Measurements from ENCODE around the gene MAVS.
"Not testable (repeated sequence)": the region's sequence is repeated elsewhere in the genome, so short reads cannot be mapped to it uniquely, and the experiment has no call there.

Gene MAVS

DNA sequence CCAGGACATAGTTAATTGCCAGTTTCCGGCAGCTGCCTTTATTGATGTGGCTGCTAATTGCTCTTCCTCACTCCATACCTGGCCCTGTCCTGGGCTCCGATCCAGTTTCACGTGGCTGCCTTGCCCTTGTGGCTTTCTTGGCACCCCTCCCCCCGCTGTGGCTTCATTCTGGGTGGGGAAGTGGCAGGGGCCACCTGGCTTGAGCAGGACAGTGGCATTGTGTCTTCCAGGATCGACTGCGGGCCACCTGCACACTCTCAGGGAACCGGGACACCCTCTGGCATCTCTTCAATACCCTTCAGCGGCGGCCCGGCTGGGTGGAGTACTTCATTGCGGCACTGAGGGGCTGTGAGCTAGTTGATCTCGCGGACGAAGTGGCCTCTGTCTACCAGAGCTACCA, 10.8 kb downstream of the MAVS start:
- no peak for DNase-seq

DNA sequence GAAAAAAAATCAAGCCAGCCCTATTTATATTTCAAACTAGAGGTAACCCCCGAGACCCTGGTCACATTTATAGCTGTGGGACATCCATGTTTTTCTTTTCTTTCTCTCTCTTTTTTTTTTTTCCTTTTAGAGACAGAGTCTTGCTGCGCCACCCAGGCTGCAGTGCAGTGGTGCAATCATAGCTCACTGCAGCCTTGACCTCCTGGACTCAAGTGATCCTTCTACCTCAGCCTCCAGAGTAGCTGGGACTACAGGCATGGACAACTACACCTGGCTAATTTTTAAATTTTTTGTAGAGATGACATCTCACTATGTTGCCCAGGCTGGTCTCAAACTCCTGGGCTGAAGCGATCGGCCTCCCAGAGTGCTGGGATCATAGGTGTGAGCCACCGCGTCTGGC, 12.1 kb downstream of the MAVS start:
- no peak for DNase-seq

DNA sequence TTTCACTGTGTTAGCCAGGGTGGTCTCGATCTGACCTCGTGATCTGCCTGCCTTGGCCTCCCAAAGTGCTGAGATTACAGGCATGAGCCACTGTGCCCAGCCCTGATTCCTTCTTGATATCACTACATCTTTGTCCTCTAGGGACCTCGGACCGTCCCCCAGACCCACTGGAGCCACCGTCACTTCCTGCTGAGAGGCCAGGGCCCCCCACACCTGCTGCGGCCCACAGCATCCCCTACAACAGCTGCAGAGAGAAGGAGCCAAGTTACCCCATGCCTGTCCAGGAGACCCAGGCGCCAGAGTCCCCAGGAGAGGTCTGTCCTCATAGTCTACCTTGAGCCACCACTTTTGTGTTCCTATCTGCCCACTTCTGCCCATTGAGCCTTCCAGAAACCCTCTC, 14.6 kb downstream of the MAVS start:
- DNase-seq, result no peak

DNA sequence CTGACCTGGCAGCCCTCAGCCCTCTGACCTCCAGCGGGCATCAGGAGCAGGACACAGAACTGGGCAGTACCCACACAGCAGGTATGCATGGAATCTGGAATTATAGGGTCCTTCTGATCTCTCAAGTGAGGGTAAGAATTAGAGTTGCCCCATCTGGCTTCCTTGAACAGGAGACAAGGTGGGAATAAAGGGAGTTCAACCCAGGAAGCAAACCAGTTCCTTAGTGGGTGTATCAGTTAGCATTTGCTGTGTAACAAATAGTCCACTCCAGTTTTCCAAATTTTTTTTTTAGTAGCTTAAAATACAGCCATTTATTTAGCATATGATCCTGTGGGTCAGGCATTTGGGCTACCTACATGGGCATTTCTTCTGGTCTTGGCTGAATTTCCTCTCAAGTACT, 15.7 kb downstream of the MAVS start:
- DNase-seq, result no peak

DNA sequence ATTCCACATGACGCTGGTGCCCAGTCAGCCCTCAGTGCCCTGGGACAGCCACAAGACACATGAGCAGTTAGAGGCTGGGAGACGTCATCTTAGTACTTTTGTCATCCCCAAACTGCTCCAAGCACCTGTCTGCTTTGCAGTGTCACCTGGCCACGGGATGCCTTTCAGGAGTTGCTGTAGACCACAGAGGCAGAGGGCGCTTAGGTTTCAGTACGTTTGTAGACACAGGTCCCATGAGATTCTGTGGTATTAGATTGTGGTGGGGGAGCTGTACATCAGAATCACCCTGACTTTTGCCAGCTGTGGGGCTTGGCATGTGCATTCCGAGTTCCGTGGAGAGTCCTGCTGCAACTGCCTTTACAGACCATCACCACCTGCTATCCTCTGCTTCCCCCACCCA, 16.7 kb downstream of the MAVS start:
- DNase-seq, result no peak

DNA sequence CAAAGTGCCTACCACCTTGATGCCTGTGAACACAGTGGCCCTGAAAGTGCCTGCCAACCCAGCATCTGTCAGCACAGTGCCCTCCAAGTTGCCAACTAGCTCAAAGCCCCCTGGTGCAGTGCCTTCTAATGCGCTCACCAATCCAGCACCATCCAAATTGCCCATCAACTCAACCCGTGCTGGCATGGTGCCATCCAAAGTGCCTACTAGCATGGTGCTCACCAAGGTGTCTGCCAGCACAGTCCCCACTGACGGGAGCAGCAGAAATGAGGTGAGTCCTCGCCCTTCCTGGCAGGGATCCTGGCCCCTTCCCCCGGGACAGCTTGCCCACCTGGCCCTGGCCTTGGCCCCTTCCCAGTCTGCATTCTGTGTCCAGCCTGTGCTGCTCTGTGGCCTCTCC, 17.9 kb downstream of the MAVS start:
- DNase-seq, result no peak

DNA sequence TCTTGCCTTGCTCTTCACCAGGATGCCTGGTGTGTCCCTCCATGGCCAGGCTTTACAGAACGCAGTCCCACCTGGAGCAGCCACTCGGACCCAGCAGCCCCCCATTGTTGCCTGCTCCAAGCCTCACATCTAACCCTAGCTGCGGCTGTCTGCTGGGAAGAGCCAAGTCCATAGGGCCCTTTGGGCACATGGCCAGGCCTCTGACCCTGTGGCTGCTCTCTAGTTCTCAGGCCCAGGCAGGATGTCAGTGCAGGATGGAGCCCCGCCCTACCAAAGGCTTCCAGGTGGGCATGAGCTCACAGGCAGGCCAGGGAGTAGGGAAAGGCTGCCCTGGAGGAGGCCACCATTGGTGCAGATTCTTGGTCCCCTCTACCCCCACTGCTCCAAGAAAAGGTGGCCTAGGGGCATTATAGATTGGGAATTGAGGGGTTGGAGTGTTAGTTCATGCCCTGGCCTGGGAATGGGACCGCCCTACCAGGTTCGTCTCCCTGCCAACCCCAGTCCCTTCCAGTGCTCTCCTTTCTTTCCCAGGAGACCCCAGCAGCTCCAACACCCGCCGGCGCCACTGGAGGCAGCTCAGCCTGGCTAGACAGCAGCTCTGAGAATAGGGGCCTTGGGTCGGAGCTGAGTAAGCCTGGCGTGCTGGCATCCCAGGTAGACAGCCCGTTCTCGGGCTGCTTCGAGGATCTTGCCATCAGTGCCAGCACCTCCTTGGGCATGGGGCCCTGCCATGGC, 18.7 kb downstream of the MAVS start:
- no peak for DNase-seq

DNA sequence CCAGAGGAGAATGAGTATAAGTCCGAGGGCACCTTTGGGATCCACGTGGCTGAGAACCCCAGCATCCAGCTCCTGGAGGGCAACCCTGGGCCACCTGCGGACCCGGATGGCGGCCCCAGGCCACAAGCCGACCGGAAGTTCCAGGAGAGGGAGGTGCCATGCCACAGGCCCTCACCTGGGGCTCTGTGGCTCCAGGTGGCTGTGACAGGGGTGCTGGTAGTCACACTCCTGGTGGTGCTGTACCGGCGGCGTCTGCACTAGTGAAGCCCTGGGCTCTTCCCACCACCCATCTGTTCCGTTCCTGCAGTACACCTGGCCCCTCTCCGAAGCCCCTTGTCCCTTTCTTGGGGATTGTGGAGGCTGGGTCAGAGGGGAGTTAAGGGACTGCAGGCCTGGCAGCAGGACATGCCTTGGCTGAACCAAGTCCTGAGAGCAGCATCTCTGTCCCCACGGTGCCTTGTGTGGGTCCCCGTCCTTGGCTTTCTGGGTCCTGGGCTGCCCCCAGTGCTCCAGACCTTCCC, 19.3 kb downstream of the MAVS start:
- DNase-seq, result no peak

DNA sequence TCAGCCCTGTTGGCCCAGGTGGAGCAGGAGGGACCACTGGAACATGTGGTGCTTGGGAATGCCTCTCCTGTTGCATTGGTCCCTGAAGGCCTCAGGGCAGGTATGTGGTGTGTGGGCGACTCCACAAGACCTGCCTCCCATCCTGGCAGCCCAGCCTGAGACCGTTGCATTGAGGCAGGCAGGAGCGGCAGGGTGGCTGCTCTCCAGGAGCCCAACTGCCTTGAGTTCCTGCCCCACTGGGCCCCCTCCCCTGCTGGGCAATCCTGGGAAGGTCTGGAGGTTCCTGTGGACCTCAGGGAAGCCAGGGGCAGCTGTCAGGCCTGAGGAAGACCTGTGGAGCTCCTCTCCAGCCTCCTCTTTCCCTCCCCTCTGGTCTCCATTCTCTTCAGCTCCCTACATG, 19.8 kb downstream of the MAVS start:
- no peak for DNase-seq

DNA sequence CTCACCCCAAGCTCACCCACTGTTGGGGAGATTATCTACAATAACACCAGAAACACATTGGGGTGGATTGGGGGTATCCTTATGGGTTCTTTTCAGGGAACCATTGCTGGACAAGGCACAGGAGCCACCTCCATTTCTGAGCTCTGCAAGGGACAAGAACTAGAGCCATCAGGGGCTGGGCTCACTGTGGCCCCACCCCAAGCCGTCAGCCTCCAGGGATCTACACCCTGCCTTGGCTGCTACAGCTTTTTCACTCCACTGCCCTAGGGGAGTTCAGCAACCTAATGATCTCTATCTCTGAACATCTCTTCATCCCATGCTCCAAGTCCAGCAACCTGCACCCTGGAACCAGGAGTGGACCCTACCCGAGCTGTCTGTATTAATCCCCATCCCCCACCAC, 21.2 kb downstream of the MAVS start:
- DNase-seq, result no peak

DNA sequence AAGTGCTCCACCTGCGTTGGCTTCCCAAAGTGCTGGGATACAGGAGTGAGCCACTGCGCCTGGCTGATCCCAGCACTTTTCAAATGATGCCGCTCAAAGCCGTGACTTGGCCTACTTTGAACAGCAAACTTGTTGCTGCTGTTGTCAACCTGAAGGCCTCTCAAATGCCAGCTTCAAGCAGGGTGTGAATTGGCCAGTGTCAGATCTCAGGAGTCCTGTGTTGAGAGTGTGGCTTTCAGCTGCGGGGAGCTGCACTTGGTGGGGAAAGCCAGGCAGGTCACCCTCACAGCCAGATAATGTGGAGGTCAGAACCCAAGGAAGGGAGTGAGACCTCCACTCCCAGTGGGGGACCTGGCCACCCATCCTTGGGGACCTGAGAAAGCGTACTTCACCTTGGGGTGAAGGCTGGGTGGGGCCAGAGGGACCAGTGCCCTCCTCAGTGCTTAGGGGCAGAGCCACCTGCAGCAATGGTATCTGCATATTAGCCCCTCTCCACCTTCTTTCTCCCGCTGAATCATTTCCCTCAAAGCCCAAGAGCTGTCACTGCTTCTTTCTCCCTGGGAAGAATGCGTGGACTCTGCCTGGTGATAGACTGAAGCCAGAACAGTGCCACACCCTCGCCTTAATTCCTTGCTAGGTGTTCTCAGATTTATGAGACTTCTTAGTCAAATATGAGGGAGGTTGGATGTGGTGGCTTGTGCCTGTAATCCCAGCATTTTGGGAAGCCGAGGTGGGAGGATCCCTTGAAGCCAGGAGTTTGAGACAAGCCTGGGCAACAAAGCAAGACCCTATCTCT, 23.4 kb downstream of the MAVS start:
- DNase-seq, result no peak

DNA sequence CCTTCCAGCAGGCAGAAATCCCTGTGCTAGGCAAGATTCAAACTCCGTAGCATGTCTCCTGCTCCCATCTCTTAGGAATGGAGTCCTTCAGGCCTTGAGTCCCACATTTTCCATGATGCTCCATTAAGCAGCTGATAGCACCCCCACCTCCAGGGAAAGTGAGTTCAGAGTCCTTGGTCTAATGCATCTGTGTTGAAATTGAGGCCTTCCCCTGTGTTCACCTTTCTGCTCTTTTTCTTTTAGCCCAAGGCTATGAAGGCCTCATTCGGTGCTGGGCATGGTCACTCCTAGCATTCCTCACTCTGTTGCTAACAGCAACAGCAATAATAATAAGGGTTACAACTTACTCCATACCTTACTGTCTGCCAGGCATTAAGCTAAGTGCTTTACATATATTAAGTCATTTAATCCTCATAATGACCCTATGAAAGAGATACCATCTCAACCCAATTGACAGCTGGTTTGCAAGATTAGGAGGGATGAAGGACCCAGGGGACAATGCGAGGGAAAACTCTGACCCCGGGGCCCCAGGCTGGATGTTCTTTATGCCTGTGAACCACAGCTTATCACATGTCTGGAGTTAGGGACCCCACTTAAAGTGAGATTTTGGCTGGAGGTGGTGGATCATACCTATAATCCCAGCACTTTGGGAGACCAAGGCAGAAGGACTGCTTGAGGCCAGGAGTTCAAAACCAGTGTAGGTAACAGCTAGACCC, 25.1 kb downstream of the MAVS start:
- DNase-seq, result no peak

DNA sequence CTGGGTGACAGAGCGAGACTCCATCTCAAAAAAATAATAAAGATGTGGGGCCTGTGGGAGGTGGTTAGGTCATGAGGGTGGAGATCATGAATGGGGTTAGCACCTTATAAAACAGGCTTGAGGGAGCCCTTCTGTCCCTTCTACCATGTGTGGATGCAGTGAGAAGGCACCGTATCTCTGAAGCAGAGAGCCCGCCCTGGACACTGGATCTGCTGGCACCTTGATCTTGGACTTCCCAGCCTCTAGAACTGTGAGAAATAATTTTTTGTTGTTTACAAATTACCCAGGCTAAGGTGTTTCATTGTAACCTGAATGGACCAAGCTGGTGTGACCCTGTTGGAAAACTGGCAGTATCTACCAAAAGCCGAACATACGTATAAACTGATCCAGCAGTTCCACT, 26.9 kb downstream of the MAVS start:
- DNase-seq, result no peak

DNA sequence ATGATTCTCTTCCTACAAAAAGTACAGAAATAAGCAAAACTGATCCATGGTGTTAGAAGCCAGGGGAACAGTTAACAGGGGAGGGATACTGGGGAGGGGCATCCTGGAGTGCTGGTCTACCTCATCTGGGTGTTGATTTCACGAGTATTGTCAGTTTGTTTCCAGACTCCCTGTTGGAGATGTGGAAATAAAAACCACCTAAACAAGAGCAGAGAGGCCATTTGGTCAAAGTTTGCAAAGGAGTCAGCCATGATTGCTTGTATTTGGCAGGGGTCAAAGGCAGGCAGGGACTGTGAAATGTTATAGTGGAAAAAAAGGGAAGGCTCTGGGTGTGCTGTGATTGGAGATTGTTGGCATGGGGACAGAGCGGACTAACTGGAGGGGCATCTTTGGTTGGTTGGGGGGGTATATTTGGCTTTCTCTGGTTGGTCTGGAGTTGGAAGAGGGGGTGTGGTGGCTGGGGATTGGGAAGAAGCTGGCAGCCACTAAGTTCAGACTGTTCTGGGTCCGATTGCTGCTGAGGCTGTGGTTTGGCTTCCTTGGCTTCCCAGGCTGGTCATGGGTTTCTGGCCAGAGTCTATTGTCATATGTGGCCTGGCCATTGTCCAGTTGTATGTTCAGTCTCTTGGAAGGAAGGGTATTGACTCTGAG, 27.7 kb downstream of the MAVS start:
- DNase-seq, result no peak

DNA sequence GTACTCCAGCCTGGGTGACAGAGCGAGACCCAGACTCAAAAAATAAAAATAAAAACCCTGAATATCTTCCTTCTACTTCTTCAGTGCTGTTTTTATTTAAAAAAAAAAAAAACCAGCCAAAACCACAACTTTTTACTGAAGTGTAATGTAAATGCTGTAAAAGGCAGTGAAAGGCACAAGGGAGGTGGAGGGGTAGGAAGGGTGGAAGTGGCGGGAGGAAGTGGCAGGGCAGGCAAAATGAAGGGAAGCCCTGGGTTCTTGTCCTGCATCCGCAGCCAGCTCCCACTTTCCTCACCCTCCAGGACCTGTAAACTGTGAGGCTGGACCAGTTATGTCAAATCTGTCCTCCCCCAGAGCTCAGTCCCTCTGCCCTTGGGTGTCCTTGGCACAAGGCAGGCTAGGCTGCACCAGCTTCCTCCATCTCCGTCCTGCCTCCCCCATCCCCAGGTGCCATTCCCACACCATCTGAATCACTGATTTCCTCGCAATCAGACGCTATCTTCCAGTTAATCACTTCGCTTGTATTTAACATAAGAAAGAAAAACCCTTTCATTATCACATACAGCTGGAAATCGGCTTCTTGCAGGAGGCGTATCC, 28.8 kb downstream of the MAVS start:
- no peak for DNase-seq

DNA sequence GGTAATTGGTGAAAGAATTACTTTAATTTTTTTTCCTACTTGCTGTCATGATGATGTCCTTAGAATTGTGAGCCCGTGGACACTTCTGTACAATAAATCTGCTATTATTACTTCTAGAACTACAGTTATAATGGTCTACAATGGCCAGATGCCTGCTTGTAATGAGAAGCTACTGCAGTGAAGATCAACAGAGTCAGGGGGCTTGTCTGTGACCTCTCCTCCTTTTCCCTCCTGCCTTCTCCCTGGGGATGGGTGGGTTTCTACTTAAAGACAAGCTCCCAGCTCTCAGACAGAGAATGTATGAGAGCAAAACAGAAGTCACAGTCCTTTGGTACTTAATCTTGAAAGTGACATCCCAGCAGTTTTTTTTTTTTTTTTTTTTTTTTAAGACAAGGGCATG, 29.4 kb downstream of the MAVS start:
- DNase-seq, result no peak

DNA sequence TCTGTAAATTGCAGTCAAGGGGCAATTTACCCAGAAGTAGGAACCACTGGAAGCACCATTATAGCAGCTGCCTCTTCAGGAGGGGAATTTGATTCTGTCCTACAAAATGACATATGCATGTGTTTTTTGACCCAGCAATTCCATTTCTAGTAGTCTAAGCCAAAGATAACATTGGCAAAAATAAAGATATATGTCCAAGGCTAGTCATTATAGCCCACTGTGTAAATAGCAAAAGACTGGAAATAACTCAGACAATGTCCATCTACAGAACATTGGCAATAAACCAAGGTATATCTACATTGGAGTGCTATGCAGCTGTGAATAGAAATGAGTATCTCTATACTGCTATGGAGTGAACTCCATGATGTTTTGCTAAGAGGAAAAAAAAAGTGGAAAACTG, 30.0 kb downstream of the MAVS start:
- no peak for DNase-seq

DNA sequence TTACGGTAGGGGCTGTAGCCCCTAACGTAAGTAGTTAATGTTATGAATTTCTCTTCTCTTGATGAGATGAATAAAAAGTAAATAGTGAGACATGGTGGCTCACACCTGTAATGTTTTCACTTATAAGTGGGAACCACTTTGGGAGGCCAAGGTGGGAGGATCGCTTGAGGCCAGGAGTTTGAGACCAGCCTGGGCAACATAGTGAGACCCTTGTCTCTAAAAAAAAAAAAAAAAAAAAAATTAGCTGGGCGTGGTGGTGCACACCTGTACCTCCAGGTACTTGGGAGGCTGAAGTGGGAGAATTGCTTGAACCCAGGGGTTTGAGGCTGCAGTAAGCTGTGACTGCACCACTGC, 32.3 kb downstream of the MAVS start:
- DNase-seq, result not testable (repeated sequence)

DNA sequence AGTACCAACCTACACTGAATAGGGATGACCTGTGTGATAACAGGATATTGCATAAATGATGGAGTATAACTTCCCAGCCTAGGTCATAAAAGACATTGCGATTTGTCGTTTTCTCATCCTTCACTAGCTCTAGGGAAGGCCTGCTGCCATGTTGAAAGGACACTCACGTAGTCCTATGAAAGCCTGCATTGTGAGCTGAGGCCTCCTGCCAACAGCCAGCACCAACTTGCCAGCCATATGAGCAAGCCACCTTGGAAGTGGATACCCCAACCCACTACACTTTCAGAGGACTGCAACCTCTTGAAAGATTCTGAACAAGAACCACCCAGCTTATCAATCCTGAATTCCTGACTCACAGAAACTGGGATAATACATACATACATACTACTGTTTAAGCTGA, 39.1 kb downstream of the MAVS start:
- DNase-seq, result no peak

DNA sequence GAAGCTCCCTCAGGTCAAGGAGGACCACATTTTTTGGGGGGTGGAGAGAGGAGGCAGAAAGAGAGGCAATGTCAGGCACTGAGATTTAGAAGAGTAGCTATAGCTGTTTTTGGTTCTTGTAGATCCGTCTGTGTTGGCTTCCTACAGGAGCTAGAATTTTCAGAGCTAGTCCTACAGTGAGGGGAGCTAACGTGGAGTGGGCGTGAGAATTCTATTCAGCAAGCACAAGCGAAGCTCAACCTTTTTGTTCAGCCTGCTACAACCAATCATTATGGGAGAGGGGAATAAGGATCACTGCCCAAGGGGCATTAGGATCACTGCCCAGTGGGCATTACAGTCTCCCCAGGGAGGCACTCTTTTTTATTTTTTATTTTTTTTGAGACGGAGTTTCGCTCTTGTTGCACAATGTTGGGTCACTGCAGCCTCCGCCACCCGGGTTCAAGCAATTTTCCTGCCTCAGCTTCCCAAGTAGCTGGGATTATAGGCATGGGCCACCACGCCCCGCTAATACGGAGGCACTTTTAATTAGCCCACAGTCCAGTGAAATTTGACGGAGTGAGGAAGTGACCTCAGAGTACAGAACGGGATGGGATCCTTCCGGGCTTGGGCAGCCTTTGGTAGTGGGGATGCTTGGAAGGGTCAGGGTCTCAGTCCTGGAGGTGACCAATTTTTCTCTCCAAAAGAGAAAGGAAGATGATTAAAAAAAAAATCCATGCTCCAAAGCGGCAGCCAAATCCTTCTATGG, 41.4 kb downstream of the MAVS start:
- DNase-seq, result no peak

DNA sequence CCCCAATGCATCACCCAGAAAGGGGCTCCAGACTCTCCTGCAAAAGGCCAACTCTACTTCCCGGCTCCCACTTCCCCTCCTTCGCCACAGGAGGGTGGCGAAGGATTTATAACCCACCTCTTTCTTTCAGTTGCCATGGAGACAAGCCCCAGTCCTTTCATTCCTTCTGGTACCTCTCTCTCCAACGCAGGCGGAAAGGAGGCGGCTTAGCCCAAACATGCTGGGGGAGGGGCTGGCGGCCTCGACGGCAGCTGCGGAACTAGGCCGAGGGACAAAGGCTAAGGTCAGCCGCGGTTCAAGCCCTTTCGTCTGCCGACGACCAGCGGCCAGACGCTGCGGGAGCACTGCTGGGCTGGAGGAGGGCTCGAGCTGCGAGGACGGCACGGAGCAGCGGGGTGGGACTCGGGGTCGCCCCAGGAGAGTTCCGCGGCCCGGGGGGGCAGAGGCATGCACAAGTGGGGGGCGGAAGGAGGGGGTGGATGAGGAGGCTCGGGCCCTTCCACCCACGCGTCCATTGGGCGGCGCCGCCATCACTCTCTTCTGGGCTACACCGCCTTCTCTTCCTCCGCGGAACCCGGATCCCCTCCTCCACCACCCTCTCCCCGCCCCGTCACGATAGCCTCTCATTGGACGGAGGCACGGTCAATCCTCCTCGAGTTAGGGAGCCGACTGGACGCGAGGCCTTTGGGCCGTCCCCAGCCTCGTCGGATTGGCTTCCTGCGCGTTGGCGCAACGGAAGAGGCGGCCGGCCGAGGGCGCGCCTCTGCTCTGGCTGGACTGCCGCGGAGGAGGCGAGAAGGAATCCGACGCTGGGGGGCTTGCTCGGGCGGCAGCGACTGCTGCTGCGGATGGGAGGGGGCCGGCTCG, 42.2 kb downstream of the MAVS start, which contains the start of gene PANK2:
Gene PANK2 (plus strand): TSS at position 766 of the 867 bp plus-strand sequence.
- peak; percentile 96 for DNase-seq

All from NCI-H446 treated with DMSO at 0.1 percent for 48 hours (cell line).